ENCODE measurements around the gene WNK2.

WNK2 gene

DNA sequence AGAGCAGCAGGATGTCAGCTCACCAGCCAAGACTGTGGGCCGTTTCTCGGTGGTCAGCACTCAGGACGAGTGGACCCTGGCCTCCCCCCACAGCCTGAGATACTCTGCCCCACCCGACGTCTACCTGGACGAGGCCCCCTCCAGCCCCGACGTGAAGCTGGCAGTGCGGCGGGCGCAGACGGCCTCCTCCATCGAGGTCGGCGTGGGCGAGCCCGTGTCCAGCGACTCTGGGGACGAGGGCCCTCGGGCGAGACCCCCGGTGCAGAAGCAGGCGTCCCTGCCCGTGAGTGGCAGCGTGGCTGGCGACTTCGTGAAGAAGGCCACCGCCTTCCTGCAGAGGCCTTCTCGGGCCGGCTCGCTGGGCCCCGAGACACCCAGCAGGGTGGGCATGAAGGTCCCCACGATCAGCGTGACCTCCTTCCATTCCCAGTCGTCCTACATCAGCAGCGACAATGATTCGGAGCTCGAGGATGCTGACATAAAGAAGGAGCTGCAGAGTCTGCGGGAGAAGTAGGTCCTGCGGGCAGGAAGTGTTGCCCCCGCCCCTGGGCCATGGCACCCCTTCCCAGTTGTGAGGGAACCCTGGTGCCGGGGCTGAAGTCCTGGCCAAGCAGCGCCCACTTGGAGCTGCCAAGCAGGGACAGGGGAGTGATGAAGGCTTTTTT is 108.9 kb downstream of the WNK2 start:
- peaks cover 5% of the 10 kb centered on the region for H3K27me3 ChIP-seq (ENCODE audit: insufficient read depth, poor library complexity, severe bottlenecking)
- H3K4me3 ChIP-seq (replicated peaks; ENCODE audit: insufficient read depth, low read length), result no peak overlapping the region
- H3K27ac ChIP-seq (replicated peaks), result no peak overlapping the region
- TF ChIP-seq, protein P1, sequence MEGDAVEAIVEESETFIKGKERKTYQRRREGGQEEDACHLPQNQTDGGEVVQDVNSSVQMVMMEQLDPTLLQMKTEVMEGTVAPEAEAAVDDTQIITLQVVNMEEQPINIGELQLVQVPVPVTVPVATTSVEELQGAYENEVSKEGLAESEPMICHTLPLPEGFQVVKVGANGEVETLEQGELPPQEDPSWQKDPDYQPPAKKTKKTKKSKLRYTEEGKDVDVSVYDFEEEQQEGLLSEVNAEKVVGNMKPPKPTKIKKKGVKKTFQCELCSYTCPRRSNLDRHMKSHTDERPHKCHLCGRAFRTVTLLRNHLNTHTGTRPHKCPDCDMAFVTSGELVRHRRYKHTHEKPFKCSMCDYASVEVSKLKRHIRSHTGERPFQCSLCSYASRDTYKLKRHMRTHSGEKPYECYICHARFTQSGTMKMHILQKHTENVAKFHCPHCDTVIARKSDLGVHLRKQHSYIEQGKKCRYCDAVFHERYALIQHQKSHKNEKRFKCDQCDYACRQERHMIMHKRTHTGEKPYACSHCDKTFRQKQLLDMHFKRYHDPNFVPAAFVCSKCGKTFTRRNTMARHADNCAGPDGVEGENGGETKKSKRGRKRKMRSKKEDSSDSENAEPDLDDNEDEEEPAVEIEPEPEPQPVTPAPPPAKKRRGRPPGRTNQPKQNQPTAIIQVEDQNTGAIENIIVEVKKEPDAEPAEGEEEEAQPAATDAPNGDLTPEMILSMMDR (IDR thresholded peaks at IDR 0.05; ENCODE audit: insufficient read depth, low read length), result no peak
- TF ChIP-seq SPI1 (IDR thresholded peaks at IDR 0.05; ENCODE audit: borderline replicate concordance, low read depth) (no peak), GABPA (IDR thresholded peaks at IDR 0.05; ENCODE audit: low read depth) (no peak), POLR2AphosphoS5 (IDR thresholded peaks at IDR 0.05; ENCODE audit: low read depth) (no peak)
- TF ChIP-seq, protein P2, sequence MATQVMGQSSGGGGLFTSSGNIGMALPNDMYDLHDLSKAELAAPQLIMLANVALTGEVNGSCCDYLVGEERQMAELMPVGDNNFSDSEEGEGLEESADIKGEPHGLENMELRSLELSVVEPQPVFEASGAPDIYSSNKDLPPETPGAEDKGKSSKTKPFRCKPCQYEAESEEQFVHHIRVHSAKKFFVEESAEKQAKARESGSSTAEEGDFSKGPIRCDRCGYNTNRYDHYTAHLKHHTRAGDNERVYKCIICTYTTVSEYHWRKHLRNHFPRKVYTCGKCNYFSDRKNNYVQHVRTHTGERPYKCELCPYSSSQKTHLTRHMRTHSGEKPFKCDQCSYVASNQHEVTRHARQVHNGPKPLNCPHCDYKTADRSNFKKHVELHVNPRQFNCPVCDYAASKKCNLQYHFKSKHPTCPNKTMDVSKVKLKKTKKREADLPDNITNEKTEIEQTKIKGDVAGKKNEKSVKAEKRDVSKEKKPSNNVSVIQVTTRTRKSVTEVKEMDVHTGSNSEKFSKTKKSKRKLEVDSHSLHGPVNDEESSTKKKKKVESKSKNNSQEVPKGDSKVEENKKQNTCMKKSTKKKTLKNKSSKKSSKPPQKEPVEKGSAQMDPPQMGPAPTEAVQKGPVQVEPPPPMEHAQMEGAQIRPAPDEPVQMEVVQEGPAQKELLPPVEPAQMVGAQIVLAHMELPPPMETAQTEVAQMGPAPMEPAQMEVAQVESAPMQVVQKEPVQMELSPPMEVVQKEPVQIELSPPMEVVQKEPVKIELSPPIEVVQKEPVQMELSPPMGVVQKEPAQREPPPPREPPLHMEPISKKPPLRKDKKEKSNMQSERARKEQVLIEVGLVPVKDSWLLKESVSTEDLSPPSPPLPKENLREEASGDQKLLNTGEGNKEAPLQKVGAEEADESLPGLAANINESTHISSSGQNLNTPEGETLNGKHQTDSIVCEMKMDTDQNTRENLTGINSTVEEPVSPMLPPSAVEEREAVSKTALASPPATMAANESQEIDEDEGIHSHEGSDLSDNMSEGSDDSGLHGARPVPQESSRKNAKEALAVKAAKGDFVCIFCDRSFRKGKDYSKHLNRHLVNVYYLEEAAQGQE (IDR thresholded peaks at IDR 0.05; ENCODE audit: insufficient replicate concordance, low read depth), result no peak
- no peak for DNase-seq (ENCODE audit: low read depth in 1 of 2, low spot score in 1 of 2)

DNA sequence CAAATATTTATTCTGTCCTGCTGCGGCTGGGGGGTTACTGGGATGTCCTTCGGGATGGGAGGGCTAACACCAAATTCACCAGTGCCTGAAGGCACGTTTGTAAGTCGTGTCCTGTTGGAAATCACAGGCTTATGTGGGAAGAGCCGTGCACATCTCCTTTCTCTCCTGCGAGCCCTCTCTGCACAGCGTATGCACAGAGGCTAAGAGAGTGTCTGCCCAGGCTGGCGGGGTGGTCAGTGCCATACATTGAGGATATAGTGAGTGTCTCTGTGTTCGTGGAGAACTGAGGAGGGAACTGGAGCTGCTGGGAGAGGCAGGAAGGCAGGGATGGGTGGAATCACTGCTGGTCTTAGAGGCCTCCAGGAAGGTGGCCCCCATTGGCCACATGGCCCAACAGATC is 110.1 kb downstream of the WNK2 start:
- DNase-seq (ENCODE audit: low read depth in 1 of 2, low spot score in 1 of 2), result no peak
- Histone ChIP-seq H3K27me3 (ENCODE audit: insufficient read depth, poor library complexity, severe bottlenecking) (peaks cover 14% of the 10 kb centered on the region), H3K4me3 (replicated peaks; ENCODE audit: insufficient read depth, low read length) (no peak overlapping the region), H3K27ac (replicated peaks) (no peak overlapping the region)
- TF ChIP-seq SPI1 (IDR thresholded peaks at IDR 0.05; ENCODE audit: borderline replicate concordance, low read depth), result no peak
- TF ChIP-seq, protein P1 (IDR thresholded peaks at IDR 0.05; ENCODE audit: insufficient read depth, low read length), result no peak
- TF ChIP-seq, protein P2 (IDR thresholded peaks at IDR 0.05; ENCODE audit: insufficient replicate concordance, low read depth), result no peak
- no peak for TF ChIP-seq GABPA (IDR thresholded peaks at IDR 0.05; ENCODE audit: low read depth)
- TF ChIP-seq POLR2AphosphoS5 (IDR thresholded peaks at IDR 0.05; ENCODE audit: low read depth), result no peak

GRCh38 chr9:93295031-93295430 is 111.1 kb downstream of the WNK2 start:
- no peak overlapping the region for H3K4me3 ChIP-seq (replicated peaks; ENCODE audit: insufficient read depth, low read length)
- no peak for DNase-seq (ENCODE audit: low read depth in 1 of 2, low spot score in 1 of 2)
- no peak for TF ChIP-seq POLR2AphosphoS5 (IDR thresholded peaks at IDR 0.05; ENCODE audit: low read depth)
- TF ChIP-seq SPI1 (IDR thresholded peaks at IDR 0.05; ENCODE audit: borderline replicate concordance, low read depth), result no peak
- TF ChIP-seq, protein P1 (IDR thresholded peaks at IDR 0.05; ENCODE audit: insufficient read depth, low read length), result no peak
- TF ChIP-seq GABPA (IDR thresholded peaks at IDR 0.05; ENCODE audit: low read depth), result no peak
- TF ChIP-seq, protein P2 (IDR thresholded peaks at IDR 0.05; ENCODE audit: insufficient replicate concordance, low read depth), result no peak
- H3K27me3 ChIP-seq (ENCODE audit: insufficient read depth, poor library complexity, severe bottlenecking), result peaks cover 14% of the 10 kb centered on the region
- no peak overlapping the region for H3K27ac ChIP-seq (replicated peaks)

All from HL-60 (cell line).